GM19328 (cell line): ENCODE measurements around the gene SPOCK3.

ENCODE experiments used
- ATAC-seq: cut with Tn5 transposase; IDR thresholded peaks from one replicate; pipeline ENCODE4 v1.9.1; 2021; ENCODE audit warnings: mild to moderate bottlenecking, moderate library complexity; ENCODE audit not compliant: unreplicated experiment

The SPOCK3 gene

GRCh38 chr4:167041524-167041923, 192.8 kb downstream of the SPOCK3 start:
- ATAC-seq = no peak

- no peak for ATAC-seq
These were observed 198.9 kb downstream of the SPOCK3 start for GRCh38 chr4:167035390-167035789.

- no peak for ATAC-seq
These were observed 199.3 kb downstream of the SPOCK3 start for GRCh38 chr4:167034983-167035382.

- no peak for ATAC-seq
These were observed 201.4 kb downstream of the SPOCK3 start for GRCh38 chr4:167032871-167033270.

- no peak for ATAC-seq
These were observed 202.6 kb downstream of the SPOCK3 start for GRCh38 chr4:167031534-167032156.

- ATAC-seq = no peak
These were observed 205.3 kb downstream of the SPOCK3 start for GRCh38 chr4:167028976-167029375.

- ATAC-seq = no peak
These were observed 208.6 kb downstream of the SPOCK3 start for GRCh38 chr4:167025670-167026069.

GRCh38 chr4:167023364-167023925, 210.8 kb downstream of the SPOCK3 start:
- no peak for ATAC-seq

- no peak for ATAC-seq
These were observed 212.6 kb downstream of the SPOCK3 start for GRCh38 chr4:167021545-167022155.

- no peak for ATAC-seq
These were observed 213.9 kb downstream of the SPOCK3 start for GRCh38 chr4:167020410-167020809.

GRCh38 chr4:167014944-167015343, 219.3 kb downstream of the SPOCK3 start:
- no peak for ATAC-seq

GRCh38 chr4:167003326-167003725, 231.0 kb downstream of the SPOCK3 start:
- no peak for ATAC-seq

- ATAC-seq = no peak
These were observed 234.0 kb downstream of the SPOCK3 start for GRCh38 chr4:167000141-167000852.

- no peak for ATAC-seq
These were observed 238.1 kb downstream of the SPOCK3 start for GRCh38 chr4:166996216-166996615.

- ATAC-seq = no peak
These were observed 239.6 kb downstream of the SPOCK3 start for GRCh38 chr4:166994686-166995085.

GRCh38 chr4:166991006-166991561, 243.2 kb downstream of the SPOCK3 start:
- ATAC-seq = no peak

- no peak for ATAC-seq
These were observed 244.4 kb downstream of the SPOCK3 start for GRCh38 chr4:166989886-166990285.

- ATAC-seq = no peak
These were observed 247.3 kb downstream of the SPOCK3 start for GRCh38 chr4:166987026-166987425.

- no peak for ATAC-seq
These were observed 252.4 kb downstream of the SPOCK3 start for GRCh38 chr4:166981847-166982246.

- ATAC-seq = no peak
These were observed 253.9 kb downstream of the SPOCK3 start for GRCh38 chr4:166980419-166980818.

- ATAC-seq = no peak
These were observed 256.7 kb downstream of the SPOCK3 start for GRCh38 chr4:166977596-166977995.

GRCh38 chr4:166972071-166972470, 262.2 kb downstream of the SPOCK3 start:
- no peak for ATAC-seq
